ENCODE results near the gene BARX2. TPM values are rescaled to one million over a fixed set of nuclear protein-coding genes. Genes with fewer than 3 reads are reported as not detected.

Gene BARX2
- total and polyA plus RNA-seq, 11 donors: 0.03 to 0.72 (median 0.12) TPM; not detected in 8

GRCh38 chr11:129359748-129360147 is 15.9 kb upstream of the BARX2 start:
- Histone ChIP-seq H3K27ac (no peak overlapping the region), H3K4me1 (peaks cover 0 to 6% (median 0%) of the 10 kb centered on the region in 12 donors), H3K9me3 (peaks cover 0 to 15% (median 7%) of the 10 kb centered on the region in 12 donors), H3K36me3 (no peaks in the 10 kb centered on the region), H3K27me3 (peaks cover 0 to 34% (median 8%) of the 10 kb centered on the region in 9 donors), H3K4me3 (no peak overlapping the region)
- 62 to 77% (median 69%) methylated on average over 2 of the region's 2 CpGs for WGBS, 4 donors
- no peak for DNase-seq
- intact Hi-C loops (cut with DNase I): loop anchor here in 6 of 10 donors (5.0 to 10.0 kb wide), 3 partner anchors 335 to 393 kb away; no protein-coding TSS in a partner anchor
- no peak for TF ChIP-seq CTCF (IDR thresholded peaks at IDR 0.05)
- no peak for ATAC-seq

- peaks cover 0 to 75% (median 18%) of the 10 kb centered on the region in 9 donors for H3K27me3 ChIP-seq
- intact Hi-C loops (cut with DNase I): loop anchor here in 9 of 10 donors (2.0 to 10.0 kb wide), 5 partner anchors 331 to 388 kb away; no protein-coding TSS in a partner anchor
These were observed 11.4 kb upstream of the BARX2 start for GRCh38 chr11:129364143-129364654.

GRCh38 chr11:129365816-129366215 is 9.8 kb upstream of the BARX2 start:
- intact Hi-C loops (cut with DNase I): loop anchor here in 5 of 10 donors (2.0 to 10.0 kb wide), 4 partner anchors 329 to 385 kb away; no protein-coding TSS in a partner anchor
- no peaks in the 10 kb centered on the region for H3K36me3 ChIP-seq
- WGBS, 4 donors: 74 to 91% (median 82%) methylated on average over 1 of the region's 1 CpG
- no peak overlapping the region for H3K4me3 ChIP-seq
- no peak for DNase-seq
- peaks cover 0 to 6% (median 0%) of the 10 kb centered on the region in 12 donors for H3K4me1 ChIP-seq
- TF ChIP-seq CTCF (IDR thresholded peaks at IDR 0.05) (no peak), POLR2A (IDR thresholded peaks at IDR 0.05) (no peak)
- H3K9me3 ChIP-seq: no peaks in the 10 kb centered on the region
- ATAC-seq: no peak
- peaks cover 3 to 87% (median 22%) of the 10 kb centered on the region in 9 donors for H3K27me3 ChIP-seq
- no peak overlapping the region for H3K27ac ChIP-seq

More at GRCh38 chr11:129364143-129364654, 11.4 kb upstream of the BARX2 start:
- ATAC-seq: peak; percentile 93 to 98 (median 96)
- 1 to 5% (median 1%) methylated on average over 7 to 19 of the region's 19 CpGs for WGBS, 4 donors
- Histone ChIP-seq H3K9me3 (peaks cover 0 to 15% (median 7%) of the 10 kb centered on the region in 12 donors), H3K4me3 (peak overlapping the region in 1 of 12 donors; percentile 16), H3K36me3 (no peaks in the 10 kb centered on the region), H3K4me1 (peaks cover 0 to 6% (median 0%) of the 10 kb centered on the region in 12 donors), H3K27ac (no peak overlapping the region)
- TF ChIP-seq POLR2A (IDR thresholded peaks at IDR 0.05) (no peak), CTCF (IDR thresholded peaks at IDR 0.05) (peak; percentile 85 to 98 (median 94))
- peak; percentile 65 to 86 (median 78) for DNase-seq

- H3K4me1 ChIP-seq: peaks cover 0 to 6% (median 0%) of the 10 kb centered on the region in 12 donors
- intact Hi-C loops (cut with DNase I): loop anchor here in 2 of 10 donors (10.0 kb wide), 2 partner anchors 328 to 378 kb away; no protein-coding TSS in a partner anchor
- H3K27me3 ChIP-seq: peaks cover 9 to 97% (median 30%) of the 10 kb centered on the region in 9 donors
- H3K9me3 ChIP-seq: no peaks in the 10 kb centered on the region
- no peaks in the 10 kb centered on the region for H3K36me3 ChIP-seq
- 88 to 91% (median 90%) methylated on average over 13 of the region's 13 CpGs for WGBS, 4 donors
- DNase-seq: no peak
- TF ChIP-seq POLR2A (IDR thresholded peaks at IDR 0.05): no peak
- no peak for TF ChIP-seq CTCF (IDR thresholded peaks at IDR 0.05)
- no peak overlapping the region for H3K4me3 ChIP-seq
- ATAC-seq: no peak
- H3K27ac ChIP-seq: no peak overlapping the region
These were observed 8.7 kb upstream of the BARX2 start for GRCh38 chr11:129366737-129367597.

Data from heart left ventricle (tissue), 16 donors.